GM18861 (cell line): ENCODE data around the gene LPCAT3.
"Not testable (repeated sequence)": the region's sequence is repeated elsewhere in the genome, so short reads cannot be mapped to it uniquely, and the experiment has no call there.

Source experiments
- ATAC-seq: cut with Tn5 transposase; IDR thresholded peaks from one replicate; pipeline ENCODE4 v1.9.1; 2021; ENCODE audit not compliant: unreplicated experiment

LPCAT3 gene

GRCh38 chr12:7037411-7037810 is 19.1 kb upstream of the LPCAT3 start:
- not testable (repeated sequence) for ATAC-seq

DNA sequence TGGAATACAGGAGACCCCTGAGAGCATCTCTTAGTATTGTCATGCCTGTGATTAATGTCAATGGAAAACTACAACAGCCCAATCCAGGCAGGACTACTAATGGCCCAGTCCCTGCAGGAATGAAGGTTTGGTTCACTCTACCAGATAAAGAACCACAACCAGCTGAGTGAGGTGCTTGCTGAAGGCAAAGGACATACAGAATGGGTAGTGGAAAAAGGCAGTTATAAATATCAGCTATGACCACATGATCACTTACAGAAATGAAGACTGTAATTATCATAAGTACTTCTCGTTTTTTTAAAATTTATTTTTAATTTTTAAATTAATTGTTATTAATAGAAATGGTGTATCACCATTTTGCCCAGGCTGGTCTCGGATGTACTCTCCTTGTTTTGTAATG is 17.2 kb upstream of the LPCAT3 start:
- no peak for ATAC-seq

DNA sequence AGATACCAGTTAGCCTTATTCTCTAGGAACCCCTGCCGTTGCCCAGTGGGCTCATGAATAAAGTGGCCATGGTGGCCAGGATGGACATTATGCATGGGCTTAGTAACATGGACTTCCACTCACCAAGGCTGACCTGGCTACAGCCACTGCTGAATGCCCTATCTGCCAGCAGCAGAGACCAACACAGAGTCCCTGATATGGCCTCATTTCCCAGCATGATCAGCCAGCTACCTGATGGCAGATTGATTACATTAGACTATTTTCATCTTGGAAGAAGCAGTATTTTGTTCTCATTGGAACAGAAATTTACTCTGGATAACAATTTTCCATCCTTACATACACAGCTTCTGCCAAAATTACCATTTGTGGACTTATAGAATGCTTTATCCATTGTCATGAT is 16.2 kb upstream of the LPCAT3 start:
- ATAC-seq, result no peak

- ATAC-seq, result no peak
These were observed 14.7 kb upstream of the LPCAT3 start for GRCh38 chr12:7032990-7033389.

- ATAC-seq, result no peak
These were observed 13.0 kb upstream of the LPCAT3 start for GRCh38 chr12:7031306-7031705.

- no peak for ATAC-seq
These were observed 8.6 kb upstream of the LPCAT3 start for GRCh38 chr12:7026854-7027253.

GRCh38 chr12:7023114-7023513 is 4.8 kb upstream of the LPCAT3 start:
- ATAC-seq, result no peak

- ATAC-seq, result no peak
These were observed 3.7 kb upstream of the LPCAT3 start for GRCh38 chr12:7021956-7022355.

DNA sequence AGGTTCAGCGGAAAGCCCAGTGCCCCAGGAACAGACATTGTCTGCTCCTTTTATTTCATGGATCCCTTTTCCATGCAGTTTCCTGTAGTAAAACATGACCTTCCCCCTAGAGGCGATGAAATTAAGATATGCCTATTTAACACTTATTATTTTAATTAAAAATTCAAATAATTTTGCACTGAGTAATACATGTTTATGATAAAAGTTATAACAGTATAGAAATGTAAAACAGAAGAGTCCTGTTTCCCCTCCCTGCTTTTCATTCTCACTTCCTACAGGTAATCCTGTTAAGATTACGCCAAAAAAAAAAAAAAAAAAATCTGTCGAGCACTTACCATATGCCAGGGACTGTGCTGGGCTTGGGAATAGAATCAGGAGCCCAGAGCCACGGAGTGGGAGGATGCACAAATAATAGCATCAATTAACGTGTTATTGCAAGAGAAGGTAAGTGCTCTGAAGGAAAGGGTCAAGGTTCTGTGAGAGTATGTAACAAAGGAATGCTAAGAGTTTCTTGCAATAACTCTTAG is 830 bp upstream of the LPCAT3 start:
- ATAC-seq, result no peak

GRCh38 chr12:7017870-7018349 is 366 bp downstream of the LPCAT3 start:
- peak; percentile 4 for ATAC-seq

DNA sequence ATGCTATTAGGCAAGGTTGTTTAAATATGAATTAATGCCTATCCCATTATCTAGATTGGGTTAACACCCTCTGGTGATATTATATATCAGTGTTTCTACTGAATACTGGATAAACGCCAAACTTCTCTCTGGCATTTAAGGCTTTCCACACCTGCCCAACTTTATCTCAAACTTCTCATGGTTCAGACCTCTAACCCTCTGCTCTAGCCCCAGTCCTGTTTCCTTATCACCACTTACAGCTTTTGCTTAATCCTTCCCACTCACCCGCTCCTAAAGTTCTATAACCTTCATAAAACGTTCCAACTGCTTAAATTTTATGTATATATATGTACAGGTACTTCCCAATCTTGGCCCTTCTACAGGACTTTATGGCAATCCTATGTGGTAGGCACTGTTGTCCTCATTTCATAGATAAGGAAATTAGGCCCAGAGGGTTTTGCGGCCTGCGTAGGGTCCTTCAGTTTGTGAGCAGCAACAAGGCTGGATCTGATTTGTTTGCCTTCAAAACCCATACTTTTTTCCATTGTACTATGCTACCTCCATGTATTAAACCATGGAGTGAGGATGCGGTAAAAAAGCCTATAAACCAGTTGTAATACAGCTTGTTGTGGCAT is 1.2 kb downstream of the LPCAT3 start:
- no peak for ATAC-seq

GRCh38 chr12:7015555-7016370 is 2.5 kb downstream of the LPCAT3 start:
- no peak for ATAC-seq

DNA sequence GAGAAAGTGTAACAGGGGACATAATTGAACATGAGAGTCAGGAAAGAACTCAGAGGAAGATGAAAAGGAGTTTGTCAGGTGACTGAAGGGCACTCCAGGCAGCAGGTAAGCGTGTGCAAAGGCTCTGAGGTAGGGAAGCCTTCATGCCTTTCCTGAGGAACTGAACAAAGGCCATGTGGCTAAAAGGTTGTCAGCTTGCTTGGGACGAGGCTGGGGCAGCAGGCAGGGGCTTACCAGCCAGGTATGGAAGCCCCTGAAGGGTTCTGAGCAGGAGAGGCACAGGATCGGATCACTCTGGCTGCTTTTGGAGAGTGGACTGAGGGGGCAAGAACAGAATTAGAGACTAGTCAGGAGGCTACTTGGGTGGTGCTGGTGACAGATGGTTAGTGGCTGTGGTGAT is 5.2 kb downstream of the LPCAT3 start:
- no peak for ATAC-seq

DNA sequence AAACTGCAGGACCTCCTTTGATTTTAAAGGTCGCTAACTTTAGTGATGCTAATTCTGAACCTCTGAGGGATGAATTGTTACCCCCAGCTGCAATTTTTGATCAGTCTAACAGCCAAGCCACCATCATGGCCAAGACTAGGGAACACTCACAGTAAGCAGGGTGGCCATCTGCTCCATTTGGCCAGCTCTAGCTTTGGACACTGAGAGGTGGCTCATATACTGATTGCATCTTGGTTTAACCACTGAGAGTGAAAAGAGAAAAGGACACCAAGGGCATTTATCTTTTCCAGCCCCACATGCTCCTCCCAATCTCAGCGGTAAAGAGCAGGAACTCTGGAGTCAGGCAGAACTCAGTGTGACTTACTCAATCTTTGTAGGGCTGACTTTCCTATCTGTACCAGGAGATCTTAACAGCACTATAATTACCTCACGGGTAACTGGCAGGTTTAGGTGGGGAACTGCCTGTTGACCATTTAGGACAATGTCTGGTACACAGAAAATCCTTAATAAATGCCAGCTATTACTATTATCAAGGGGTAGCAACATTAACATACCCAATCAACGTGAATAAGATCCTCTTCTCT is 6.2 kb downstream of the LPCAT3 start:
- ATAC-seq, result no peak

GRCh38 chr12:7011398-7011797 is 6.9 kb downstream of the LPCAT3 start:
- not testable (repeated sequence) for ATAC-seq

DNA sequence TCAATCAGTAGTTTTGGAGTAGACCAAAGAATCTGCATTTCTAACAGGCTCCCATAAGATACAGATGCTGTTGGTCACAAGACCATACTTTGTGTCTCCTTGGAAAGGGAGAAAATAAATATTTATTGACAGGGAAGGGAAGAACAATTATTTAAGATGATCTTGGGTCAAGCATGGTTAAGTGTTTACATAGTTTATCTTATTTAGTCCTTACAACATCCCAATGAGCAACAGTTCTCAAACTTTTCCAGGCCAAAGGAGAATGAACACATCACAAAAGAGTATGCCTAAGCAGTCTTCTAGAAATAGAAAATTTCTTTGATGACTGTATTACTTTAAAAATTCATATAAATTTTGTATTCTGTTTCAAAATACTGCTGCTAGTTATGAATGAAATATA is 8.8 kb downstream of the LPCAT3 start:
- ATAC-seq, result no peak

- no peak for ATAC-seq
These were observed 9.4 kb downstream of the LPCAT3 start for GRCh38 chr12:7008864-7009263.

- ATAC-seq, result no peak
These were observed 11.6 kb downstream of the LPCAT3 start for GRCh38 chr12:7006639-7007038.

GRCh38 chr12:7005311-7005710 is 13.0 kb downstream of the LPCAT3 start:
- ATAC-seq, result no peak

DNA sequence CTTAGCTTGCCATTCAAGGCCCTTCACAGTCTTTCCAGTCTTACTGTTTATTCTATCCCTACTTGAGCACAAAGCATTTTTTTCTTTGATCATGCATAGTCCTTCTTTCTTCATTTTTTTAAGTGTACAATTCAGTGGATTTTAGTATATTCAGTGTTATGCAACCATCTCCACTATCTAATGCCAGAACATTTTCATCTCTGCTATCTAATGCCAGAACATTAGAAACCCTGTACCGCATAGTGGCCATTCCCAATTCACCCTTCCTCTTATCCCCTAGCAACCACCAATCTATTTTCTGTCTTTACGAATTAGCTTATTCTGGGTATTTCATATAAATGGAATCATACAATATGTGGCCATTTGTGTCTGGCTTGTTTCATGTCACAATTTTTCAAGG is 13.4 kb downstream of the LPCAT3 start:
- ATAC-seq, result no peak

GRCh38 chr12:7004287-7004803 is 13.9 kb downstream of the LPCAT3 start:
- no peak for ATAC-seq
